PC-3 (cell line): ENCODE results near the gene ROGDI. TPM values are rescaled to one million over a fixed set of nuclear protein-coding genes. Genes with fewer than 3 reads are reported as not detected.

Experiments
- ATAC-seq: fragments of 200-7000 bp; cut with Tn5 transposase; 2 replicates; pipeline ENCODE4 v1.9.1; 2020; ENCODE audit warnings: mild to moderate bottlenecking, moderate library complexity
- BruUV-seq: library from RNA; stranded (reverse); fragments of 400-500 nt; replicated peaks from 2 replicates; lab custom pipeline; 2021; lab: Mats Ljungman, UMichigan
- CTCF ChIA-PET: fragments of 300-600 bp; sonication (Branson Sonifier 250); formaldehyde crosslinking; loops from one replicate; lab custom pipeline; 2022; ENCODE audit warnings: antibody characterized with exemption; lab: Charles Lee
- POLR2A ChIA-PET: fragments of 300-600 bp; sonication (Branson Sonifier 250); formaldehyde crosslinking; loops from one replicate; lab custom pipeline; 2022; ENCODE audit warnings: antibody characterized with exemption; ENCODE audit not compliant: unreplicated experiment; lab: Charles Lee
- DNase-seq: peaks from one replicate; pipeline ENCODE4 v3.0.0-alpha.2; 2015
- H2AFZ ChIP-seq: fragments of 300-600 bp; sonication (generic); 2 replicates; pipeline ENCODE4 v1.6.0; 2016; ENCODE audit warnings: antibody characterized with exemption, low read length
- H3F3A ChIP-seq: fragments of 300-600 bp; sonication (generic); one replicate; pipeline ENCODE4 v1.6.0; 2017; ENCODE audit warnings: antibody characterized with exemption, low read length, control low read depth, mild to moderate bottlenecking; ENCODE audit not compliant: unreplicated experiment
- H3K27ac ChIP-seq: fragments of 300-600 bp; sonication (generic); 2 replicates; pipeline ENCODE4 v1.5.1; 2016; ENCODE audit warnings: mild to moderate bottlenecking, low read length
- H3K27me3 ChIP-seq: fragments of 300-600 bp; sonication (generic); 2 replicates; pipeline ENCODE4 v1.6.1; 2016; ENCODE audit warnings: low read length, mixed read lengths
- H3K36me3 ChIP-seq: fragments of 300-600 bp; sonication (generic); 2 replicates; pipeline ENCODE4 v1.6.1; 2016; ENCODE audit warnings: low read depth, mixed run types, low read length, mixed read lengths
- H3K4me1 ChIP-seq: fragments of 300-600 bp; sonication (generic); 2 replicates; pipeline ENCODE4 v1.5.1; 2016; ENCODE audit warnings: low read length; ENCODE audit not compliant: insufficient read depth
- H3K4me2 ChIP-seq: fragments of 300-600 bp; sonication (generic); 2 replicates; pipeline ENCODE4 v1.6.0; 2016; ENCODE audit warnings: low read length
- H3K4me3 ChIP-seq: fragments of 300-600 bp; sonication (generic); 2 replicates; pipeline ENCODE4 v1.5.1; 2016; ENCODE audit warnings: mild to moderate bottlenecking, low read length, mixed read lengths
- H3K79me2 ChIP-seq: fragments of 300-600 bp; sonication (generic); 2 replicates; pipeline ENCODE4 v1.6.1; 2017; ENCODE audit warnings: low read length, mixed read lengths
- H3K9ac ChIP-seq: fragments of 300-600 bp; sonication (generic); 2 replicates; pipeline ENCODE4 v1.6.0; 2016; ENCODE audit warnings: mild to moderate bottlenecking, low read length
- H3K9me2 ChIP-seq: fragments of 300-600 bp; sonication (generic); replicated peaks from 2 replicates; pipeline ENCODE4 v1.6.1; 2016; ENCODE audit warnings: mixed run types, low read length, mixed read lengths
- H3K9me3 ChIP-seq: fragments of 300-600 bp; sonication (generic); 2 replicates; pipeline ENCODE4 v1.6.1; 2016; ENCODE audit warnings: low read length, mixed read lengths
- H4K20me1 ChIP-seq: fragments of 300-600 bp; sonication (generic); 2 replicates; pipeline ENCODE4 v1.6.1; 2016; ENCODE audit warnings: low read length, mixed read lengths
- EZH2 ChIP-seq: fragments of 300-600 bp; sonication (generic); IDR thresholded peaks from one replicate; pipeline ENCODE4 v1.6.1; 2017; ENCODE audit warnings: antibody characterized with exemption, mild to moderate bottlenecking, low read length; ENCODE audit not compliant: unreplicated experiment
- EZH2phosphoT487 ChIP-seq: fragments of 300-600 bp; sonication (generic); IDR thresholded peaks from 2 replicates; pipeline ENCODE4 v1.6.1; 2018; ENCODE audit warnings: mild to moderate bottlenecking, antibody characterized with exemption, low read length, borderline replicate concordance
- intact Hi-C: fragments of 100-400 bp; cut with micrococcal nuclease; formaldehyde crosslinking; loops from 2 replicates; pipeline ENCODE4 v1.9.0; 2023
- total RNA-seq: library from RNA; depleted of rRNA; stranded (reverse); fragments of >200 nt; gene quantifications from 2 replicates; pipeline ENCODE4 v1.2.3, GENCODE V29; 2014
- TF ChIP-seq, protein P1 (sequence below): fragments of 300-600 bp; sonication (generic); conservative IDR thresholded peaks from 2 replicates; pipeline ENCODE4 v1.5.1; 2017; ENCODE audit warnings: antibody characterized with exemption, low read depth, mild to moderate bottlenecking, low read length

Gene ROGDI
- total RNA-seq, 1 experiment from 2014 or later = 23.3 TPM

GRCh38 chr16:4847774-4848587 lies 45.5 kb upstream of the ROGDI start:
- peak overlapping the region; percentile 87 for H3K4me2 ChIP-seq
- peak overlapping the region; percentile 97 for H3K4me3 ChIP-seq
- TF ChIP-seq EZH2 (no peak), EZH2phosphoT487 (no peak)
- TF ChIP-seq, protein P1, sequence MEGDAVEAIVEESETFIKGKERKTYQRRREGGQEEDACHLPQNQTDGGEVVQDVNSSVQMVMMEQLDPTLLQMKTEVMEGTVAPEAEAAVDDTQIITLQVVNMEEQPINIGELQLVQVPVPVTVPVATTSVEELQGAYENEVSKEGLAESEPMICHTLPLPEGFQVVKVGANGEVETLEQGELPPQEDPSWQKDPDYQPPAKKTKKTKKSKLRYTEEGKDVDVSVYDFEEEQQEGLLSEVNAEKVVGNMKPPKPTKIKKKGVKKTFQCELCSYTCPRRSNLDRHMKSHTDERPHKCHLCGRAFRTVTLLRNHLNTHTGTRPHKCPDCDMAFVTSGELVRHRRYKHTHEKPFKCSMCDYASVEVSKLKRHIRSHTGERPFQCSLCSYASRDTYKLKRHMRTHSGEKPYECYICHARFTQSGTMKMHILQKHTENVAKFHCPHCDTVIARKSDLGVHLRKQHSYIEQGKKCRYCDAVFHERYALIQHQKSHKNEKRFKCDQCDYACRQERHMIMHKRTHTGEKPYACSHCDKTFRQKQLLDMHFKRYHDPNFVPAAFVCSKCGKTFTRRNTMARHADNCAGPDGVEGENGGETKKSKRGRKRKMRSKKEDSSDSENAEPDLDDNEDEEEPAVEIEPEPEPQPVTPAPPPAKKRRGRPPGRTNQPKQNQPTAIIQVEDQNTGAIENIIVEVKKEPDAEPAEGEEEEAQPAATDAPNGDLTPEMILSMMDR = no peak
- ChIA-PET POLR2A (no interaction called here), CTCF (interaction anchor here (1.0 kb wide), 1 partner anchor 12 kb away, joined by 3 read pairs; no protein-coding TSS in a partner anchor)
- H3K4me1 ChIP-seq = peaks cover 29% of the 10 kb centered on the region
- BruUV-seq = no TSS peak
- intact Hi-C loops = loop anchor here (1.0 to 2.0 kb wide), 2 partner anchors 95 to 108 kb away; no protein-coding TSS in a partner anchor
- ATAC-seq (peak; percentile 8), DNase-seq (peak; percentile 68)
- no peaks in the 10 kb centered on the region for H3K27me3 ChIP-seq
- peak overlapping the region; percentile 55 for H3K27ac ChIP-seq
- H4K20me1 ChIP-seq = peaks cover 33% of the 10 kb centered on the region
- peak overlapping the region; percentile 94 for H3K9ac ChIP-seq
- peaks cover 86% of the 10 kb centered on the region for H3K79me2 ChIP-seq
- no peaks in the 10 kb centered on the region for H3F3A ChIP-seq
- H3K9me3 ChIP-seq = no peaks in the 10 kb centered on the region
- H3K36me3 ChIP-seq = peaks cover 16% of the 10 kb centered on the region; the same call in 1 of the 2 replicates
- H2AFZ ChIP-seq = peak overlapping the region; percentile 52
- no peaks in the 10 kb centered on the region for H3K9me2 ChIP-seq

DNA sequence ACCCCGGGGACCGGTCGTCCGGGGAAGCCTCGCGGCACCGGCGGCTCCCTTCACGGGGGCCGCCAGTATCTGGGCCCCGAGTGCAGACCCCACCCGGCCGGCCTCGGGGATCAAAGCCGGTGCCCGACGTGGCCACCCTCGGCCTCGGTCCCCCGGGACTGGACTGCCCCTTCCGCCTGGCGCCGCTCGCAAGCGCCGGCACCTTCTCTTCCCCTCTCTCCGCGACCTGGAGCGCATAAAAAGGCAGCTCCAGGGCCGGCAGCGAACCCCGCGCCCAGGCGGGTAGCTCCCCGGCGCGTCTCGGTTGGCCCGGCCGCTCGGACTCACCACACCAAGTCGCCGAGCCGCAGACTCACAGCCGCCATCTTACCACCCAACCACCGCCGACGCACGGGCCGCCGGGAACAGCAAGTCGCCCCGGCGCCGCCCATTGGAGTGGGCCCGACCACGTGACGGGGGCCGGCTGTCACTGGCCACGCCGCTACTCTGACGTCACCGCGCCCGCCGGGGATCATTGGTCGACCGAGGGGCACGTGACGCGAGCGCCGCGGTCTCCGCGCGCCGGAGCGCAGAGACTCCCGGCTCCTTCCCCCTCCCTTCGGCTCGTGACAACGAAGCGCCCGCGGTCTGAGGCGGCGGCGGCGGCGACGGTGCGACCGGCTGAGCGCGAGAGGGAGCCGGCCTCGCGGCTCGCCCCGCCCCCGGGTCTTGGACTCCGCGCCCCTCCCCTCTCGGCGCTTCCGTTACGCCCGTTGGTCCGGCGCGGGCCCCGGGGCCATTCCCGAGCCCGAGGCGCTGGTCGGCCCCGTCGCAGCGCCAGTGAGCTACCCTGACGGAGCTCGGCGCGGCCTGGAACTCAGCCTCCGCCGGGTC lies 44.7 kb upstream of the ROGDI start, which contains the start of the genes GLYR1 and UBN1:
TSS of gene GLYR1 (minus strand) at position 388 of the 873 bp plus-strand sequence. CDS start at position 365, 23 bp downstream.
TSS of gene UBN1 (plus strand) at position 581 of the 873 bp plus-strand sequence. CDS start 5,437 bp downstream, outside the sequence.
- no peaks in the 10 kb centered on the region for H3F3A ChIP-seq
- no peaks in the 10 kb centered on the region for H3K9me2 ChIP-seq
- intact Hi-C loops = loop anchor here (1.0 to 2.0 kb wide), 2 partner anchors 96 to 109 kb away; no protein-coding TSS in a partner anchor
- peak within 1 kb of the TSS; percentile 94 for H3K9ac ChIP-seq
- POLR2A ChIA-PET = no interaction called here
- TF ChIP-seq, protein P1 = no peak
- TF ChIP-seq EZH2phosphoT487 (no peak), EZH2 (no peak)
- ATAC-seq = peak; percentile 82
- H3K79me2 ChIP-seq = peaks cover 77% of the 10 kb centered on the region
- DNase-seq = peak; percentile 94
- peaks cover 21% of the 10 kb centered on the region for H3K4me1 ChIP-seq
- peaks cover 18% of the 10 kb centered on the region; the same call in 1 of the 2 replicates for H3K36me3 ChIP-seq
- H3K27ac ChIP-seq = peak within 1 kb of the TSS; percentile 55
- CTCF ChIA-PET = no interaction called here
- H2AFZ ChIP-seq = peak within 1 kb of the TSS; percentile 67
- peak within 1 kb of the TSS; percentile 97 for H3K4me3 ChIP-seq
- H3K27me3 ChIP-seq = no peaks in the 10 kb centered on the region
- BruUV-seq = no TSS peak
- peaks cover 33% of the 10 kb centered on the region for H4K20me1 ChIP-seq
- H3K9me3 ChIP-seq = no peaks in the 10 kb centered on the region
- H3K4me2 ChIP-seq = peak within 1 kb of the TSS; percentile 93
